Middle frontal gyrus (tissue), 1 donor: Measurements from ENCODE around the gene DMGDH.

Source experiments
- DNase-seq: peaks from one replicate; pipeline ENCODE4 v3.0.0-alpha.2; 2015; ENCODE audit warnings: low spot score; ENCODE audit errors: extremely low spot score

Gene DMGDH

GRCh38 chr5:79069488-79070349 lies at the start of gene DMGDH, which contains the start of gene BHMT2:
TSS of gene DMGDH (minus strand) at chr5:79069674. CDS start at chr5:79069620, 54 bp downstream.
TSS of gene BHMT2 (plus strand) at chr5:79069767. CDS start at chr5:79069783, 16 bp downstream.
- no peak for DNase-seq

DNA sequence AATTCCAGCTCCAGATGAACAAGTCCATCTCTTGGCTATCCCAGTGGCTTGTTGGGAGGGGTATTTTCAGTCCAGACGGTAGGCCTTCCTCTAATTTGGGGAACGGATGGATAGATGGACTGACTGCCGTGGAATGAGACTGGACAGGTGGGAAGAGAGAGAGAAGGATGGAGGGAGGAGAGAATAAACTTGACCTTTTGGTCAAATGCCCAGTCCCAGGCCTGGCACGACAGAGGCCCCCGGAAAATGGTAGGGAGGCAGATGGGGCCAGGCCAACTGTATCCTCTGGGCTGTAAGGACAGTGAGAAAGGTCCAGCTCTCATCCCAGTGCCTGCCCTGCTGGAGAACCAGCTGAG lies 43.2 kb upstream of the DMGDH start:
- no peak for DNase-seq

DNA sequence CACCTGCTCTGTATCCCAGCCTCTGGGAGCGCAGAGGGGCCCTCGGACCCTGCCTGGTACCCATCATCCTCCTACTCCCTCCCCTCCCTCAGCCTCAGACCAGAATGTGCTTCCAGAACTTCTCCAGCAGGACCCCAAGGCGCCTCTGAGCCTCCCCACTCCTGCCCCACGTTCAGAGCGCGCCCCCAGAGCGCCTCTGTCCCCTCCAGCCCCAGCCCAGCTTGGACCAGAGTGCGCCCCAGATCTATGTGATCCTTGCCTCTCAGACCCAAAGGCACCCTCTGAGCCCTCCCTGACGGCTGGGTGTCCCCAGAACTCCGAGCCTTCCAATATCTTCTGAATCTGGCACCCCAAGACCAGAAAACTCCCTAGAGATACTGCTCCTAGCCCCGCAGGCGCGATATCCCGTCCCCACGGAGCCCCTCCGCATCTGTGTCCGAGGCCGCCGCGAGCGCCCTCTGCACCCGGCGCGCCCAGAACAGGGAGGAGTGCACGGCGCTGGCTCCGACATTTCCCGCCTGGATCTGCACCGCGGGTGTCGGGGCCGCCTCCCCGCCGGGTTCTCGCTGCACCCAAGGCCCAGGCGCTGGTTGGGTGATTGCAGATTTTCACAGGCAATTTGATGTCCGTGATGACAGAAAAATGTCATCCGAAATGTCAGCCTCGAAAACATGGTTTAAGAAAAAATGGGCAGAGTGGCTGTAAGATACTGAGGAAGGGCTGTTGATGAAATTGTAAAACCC lies 42.7 kb upstream of the DMGDH start:
- DNase-seq: no peak

DNA sequence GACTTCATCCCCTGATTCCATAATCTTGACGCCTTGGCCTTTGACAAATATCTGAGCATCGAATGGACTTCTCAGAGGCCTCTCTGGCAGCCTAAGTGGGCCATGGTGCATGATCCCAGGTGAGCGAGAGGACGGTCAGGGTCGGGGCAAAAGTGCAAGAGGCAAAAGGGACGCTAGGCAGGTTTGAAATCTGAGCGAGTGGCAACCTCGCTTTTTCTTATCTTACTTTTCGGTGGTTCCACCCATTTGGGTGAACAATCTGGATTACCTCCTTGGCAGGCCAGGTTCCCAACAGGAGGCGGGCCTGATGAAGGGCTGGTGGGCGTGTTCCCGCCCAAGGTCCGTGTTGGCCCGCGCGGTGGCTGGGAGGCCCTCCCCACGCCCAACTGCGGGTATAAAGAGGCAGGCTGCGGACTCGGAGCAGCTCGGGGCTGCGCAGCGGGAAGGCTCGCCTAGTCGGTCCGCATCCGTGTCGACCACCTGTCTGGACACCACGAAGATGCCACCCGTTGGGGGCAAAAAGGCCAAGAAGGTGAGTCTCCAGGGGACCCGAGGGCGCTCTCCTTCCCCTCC lies 42.0 kb upstream of the DMGDH start, which contains the start of gene BHMT:
BHMT (plus strand) TSS at position 423 of the 573 bp plus-strand sequence; CDS start at position 500, 77 bp downstream.
- no peak for DNase-seq

DNA sequence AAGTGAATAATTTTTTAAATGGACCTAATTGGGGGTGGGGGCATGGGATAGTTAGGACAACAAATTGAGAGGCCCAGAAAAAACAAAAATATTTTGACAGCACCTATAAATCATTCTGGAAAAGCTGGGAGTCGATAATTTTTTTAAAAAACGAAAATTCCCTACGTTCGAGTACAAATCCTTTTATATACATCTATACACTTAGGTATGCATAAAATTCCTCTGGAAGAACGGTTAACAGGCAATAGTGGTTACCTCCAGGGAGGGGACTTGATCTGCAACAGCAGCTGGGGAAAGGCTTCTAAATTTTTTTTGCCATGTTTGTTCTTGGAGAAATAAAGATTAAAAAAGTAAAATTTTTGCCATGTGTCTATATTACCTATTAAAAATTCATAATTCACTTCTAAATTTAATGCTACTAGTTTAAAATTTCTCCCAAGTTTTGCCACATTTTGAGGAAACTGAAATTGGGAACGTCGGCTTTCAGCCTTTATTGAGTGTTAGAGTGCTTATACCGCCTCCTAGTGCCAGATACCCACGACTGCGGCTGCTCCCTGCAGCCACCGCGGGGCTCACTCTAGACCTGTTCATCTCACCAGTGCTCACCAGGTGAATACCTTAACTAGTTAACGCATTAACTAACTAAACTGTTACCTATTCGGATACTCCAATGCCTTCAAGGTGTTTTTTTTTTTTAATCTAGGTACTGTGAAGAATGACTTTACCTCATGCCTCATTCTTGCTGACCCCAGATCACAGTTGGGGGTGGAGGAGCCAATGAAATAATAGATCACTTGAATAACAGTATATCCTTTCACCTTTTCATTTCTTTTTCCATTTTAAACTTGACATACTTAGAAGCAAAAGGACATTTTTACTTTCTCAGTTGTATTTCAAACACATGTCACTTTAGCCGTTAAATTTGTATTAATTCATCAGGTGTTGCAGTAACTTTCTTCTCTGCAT lies 40.3 kb upstream of the DMGDH start:
- DNase-seq: no peak

DNA sequence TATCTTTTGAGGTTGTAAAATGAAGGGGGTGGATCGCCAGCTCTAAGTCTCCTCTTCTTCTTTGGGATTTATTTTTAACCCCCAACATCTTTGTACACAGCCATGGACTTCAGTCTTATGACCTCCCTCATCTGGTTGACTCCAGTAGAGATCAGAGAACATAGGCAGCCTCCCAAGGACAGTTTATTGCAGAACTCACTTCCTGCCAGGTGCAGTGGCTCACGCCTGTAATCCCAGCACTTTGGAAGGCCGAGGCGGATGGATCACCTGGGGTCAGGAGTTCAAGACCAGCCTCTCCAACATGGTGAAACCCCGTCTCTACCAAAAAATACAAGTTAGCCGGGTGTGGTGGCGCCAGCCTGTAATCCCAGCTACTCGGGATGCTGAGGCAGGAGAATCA lies 39.3 kb upstream of the DMGDH start:
- no peak for DNase-seq

- DNase-seq: no peak
Measured at GRCh38 chr5:79108086-79108485, 38.6 kb upstream of the DMGDH start.

DNA sequence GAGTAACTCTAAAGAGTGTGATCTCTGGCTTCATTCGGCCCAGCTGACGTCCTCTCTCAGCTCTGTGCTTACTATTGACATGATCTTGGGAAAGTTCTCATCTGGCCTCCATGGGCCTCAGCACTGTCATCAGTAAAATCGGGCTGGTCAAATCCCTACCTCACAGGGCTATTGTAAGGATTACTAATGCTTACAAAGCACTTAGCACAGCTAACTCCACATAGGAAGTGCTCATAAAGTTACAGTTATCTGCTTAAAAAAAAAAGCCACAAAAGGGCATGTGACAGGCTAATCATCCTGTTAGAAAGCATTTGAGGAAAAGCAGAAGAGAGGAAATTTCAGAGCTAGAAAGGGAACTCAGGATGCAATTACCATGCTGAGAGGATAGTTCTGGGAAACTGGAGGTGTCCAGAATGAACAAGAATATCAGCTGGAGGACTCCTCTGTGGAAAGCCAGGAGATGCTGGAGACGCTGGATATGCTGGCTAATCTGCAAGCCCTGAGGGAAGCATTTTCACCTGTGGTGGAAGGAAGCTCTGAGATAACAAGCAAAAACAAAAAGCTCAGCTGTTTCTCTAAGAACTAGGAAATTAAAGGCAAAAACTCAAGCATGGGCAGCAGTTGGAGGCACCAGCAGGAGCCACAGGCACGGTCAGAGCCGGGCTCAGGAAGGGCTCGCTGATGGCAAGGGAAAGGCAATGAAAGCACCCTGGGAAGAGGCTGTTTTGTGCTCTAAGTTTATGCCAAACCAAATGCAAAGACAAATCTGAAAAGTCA lies 37.7 kb upstream of the DMGDH start:
- no peak for DNase-seq

- no peak for DNase-seq
Measured at GRCh38 chr5:79105868-79106267, 36.4 kb upstream of the DMGDH start.

DNA sequence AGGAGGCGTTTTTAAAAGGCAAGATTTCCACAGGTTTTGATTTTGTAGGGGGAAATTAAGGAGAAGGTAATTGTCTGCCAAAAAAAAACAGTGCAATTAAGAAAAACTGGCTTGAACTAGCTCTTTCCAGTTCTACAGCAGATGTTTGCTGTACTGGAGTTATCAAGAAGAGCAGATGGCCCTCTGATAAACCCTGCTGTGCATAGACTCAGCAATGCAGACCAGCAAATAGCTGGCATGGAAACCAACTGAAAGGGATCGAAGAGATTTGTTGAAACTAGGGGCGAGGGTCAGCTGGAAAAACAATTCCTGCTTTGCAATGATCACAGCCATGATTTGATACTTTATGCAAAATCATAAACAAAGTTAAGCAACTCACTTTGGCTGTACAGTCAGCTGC lies 24.3 kb upstream of the DMGDH start:
- no peak for DNase-seq

- no peak for DNase-seq
Measured at GRCh38 chr5:79091064-79091463, 21.6 kb upstream of the DMGDH start.

DNA sequence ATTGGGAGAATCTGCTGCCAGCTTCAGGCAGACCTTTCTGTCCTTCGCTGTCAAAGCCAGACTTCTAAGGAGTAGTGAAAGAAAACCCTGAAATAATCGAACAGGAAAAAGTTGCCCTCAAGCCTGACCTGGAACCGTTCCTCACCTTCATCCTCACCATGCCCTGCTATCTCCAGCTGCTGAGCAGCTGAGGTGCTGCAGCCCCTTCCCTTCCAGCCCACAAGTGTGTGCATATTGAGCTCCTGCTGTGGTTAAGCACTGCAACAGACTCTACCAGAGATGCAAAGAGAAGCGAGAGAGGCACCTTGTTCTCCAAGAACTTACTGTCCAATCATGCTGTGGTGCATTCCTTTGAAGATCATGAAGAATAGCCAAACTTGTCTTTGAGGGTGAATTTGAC lies 19.0 kb upstream of the DMGDH start:
- no peak for DNase-seq

- DNase-seq: no peak
Measured at GRCh38 chr5:79086116-79086515, 16.6 kb upstream of the DMGDH start.

DNA sequence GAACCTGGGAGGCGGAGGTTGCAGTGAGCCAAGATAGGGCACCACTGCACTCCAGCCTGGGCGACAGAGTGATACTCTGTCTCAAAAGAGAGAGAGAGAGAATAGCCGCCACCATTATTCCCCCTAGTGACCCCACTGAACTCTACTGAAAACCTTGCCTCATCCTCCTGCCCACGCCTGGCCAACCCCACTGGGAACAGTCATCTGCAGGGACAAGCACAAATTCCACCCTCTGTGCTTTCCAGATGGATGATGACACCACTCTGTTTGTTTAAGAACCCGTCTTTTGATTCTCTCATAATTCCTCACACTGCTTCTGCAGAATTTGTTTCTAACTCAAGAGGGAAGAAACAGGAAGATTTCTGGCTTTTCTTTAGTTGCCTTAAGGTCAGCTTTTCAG lies 12.3 kb upstream of the DMGDH start:
- DNase-seq: no peak

DNA sequence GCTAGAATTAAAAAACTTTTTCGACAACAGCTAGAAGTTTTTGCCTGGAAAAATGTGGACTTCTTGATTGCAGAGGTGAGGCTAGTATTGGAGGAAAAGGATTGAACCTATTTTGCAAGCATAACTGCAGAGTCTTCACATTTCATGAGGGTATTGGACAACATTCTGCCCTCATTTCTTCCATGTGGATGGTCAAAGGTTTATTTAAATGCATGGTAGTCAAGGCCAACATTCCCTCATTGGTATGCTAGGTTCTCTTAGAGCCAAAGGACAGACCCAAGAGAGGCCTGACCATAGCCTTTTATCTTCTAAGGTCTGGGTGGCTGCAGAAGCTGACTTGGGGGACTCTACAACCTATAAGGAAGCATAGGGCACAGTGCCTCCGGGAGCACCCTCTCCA lies 11.3 kb upstream of the DMGDH start:
- DNase-seq: no peak

GRCh38 chr5:79077680-79078365 lies 8.3 kb upstream of the DMGDH start:
- no peak for DNase-seq

DNA sequence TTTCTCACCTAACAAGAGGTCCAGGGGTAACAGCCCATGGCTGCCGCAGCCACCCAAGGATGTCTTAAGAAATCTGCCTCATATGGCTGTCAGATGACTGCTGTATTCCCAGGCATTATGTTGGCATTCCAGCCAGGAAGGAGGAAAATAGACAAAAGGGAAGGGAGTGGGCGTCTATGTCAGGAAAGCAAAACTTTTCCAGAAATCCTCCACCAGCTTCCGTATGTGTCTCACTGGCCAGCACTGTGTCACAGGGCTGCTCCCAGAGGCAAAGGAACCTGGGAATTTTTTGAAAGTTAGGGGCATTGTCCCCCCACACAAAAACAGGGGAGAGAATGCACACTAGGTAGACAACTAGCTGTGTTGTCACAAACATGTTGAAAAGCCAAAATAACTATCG lies 7.3 kb upstream of the DMGDH start:
- no peak for DNase-seq

- DNase-seq: no peak
Measured at GRCh38 chr5:79075646-79076426, 6.4 kb upstream of the DMGDH start.

DNA sequence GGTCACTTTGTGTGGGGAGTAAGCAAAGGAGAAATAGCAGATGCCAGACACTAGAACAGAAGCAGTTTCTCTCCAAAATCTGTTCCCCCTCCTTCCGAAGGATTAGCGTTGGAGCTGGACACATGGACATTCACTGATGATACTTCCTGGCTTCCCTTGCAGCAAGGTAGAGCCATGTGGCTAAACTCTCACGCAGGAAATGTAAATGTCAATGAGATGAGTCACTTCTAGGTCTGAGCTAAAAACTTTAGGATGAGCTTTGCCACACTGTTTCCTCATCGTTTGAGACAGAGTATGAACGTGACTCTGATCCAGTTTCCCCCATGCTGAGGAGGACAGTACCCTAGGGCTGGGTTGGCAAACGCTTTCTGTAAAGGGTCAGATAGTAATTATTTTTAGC lies 5.2 kb upstream of the DMGDH start:
- DNase-seq: no peak
